Measurements from ENCODE around the gene CBFA2T3.

CBFA2T3 gene

DNA sequence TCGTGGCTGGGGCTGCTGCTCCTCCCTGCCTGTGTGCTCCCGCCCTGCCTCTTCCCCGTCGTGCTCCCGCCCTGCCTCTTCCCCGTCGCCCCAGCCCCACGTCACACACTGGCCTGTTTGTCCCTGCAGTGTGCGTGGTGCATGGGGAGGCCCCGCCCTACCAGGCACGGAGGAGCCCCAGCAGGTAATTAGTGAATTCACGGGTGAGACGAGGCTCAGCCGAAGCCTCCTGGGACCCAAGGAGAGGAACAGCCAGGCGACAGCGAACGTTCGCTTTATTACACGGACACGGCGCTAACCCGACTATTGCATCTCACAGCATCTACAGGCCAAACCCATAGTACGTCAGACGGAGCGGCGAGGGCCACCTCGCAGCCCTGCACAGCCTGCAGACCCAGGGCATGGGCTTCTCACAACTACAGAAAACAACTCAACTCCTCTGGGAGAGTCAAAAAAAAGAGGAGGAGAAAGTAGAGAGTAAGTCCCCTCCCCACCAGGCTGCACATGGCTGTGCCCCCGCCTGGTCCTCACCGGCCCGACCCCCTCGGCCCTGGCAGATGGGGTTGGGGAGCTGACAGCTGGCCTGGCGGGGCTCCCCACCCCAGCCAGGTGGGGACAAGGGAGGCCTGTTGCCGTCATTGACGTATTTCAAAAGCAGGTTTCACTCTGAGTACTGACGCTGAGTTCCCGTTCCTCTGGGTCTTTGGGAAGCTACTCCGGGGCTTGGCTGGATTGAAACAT lies 106.2 kb downstream of the CBFA2T3 start:
- peak; percentile 53 for DNase-seq

DNA sequence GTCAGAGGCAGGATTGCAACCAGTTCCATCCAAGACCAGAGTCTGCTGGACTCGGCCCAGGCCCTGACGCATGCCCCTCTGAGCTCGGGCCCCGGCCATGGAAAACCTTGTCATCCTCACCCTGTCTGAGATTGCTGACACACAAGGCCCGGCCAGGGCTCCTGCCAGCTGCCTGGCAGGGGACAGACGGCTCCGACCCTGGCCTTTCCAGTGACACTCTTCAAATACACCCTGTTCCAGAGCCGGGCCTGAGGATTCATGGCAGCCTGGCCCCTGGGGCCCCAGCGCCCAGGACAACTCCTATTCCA lies 107.4 kb downstream of the CBFA2T3 start:
- DNase-seq: no peak

DNA sequence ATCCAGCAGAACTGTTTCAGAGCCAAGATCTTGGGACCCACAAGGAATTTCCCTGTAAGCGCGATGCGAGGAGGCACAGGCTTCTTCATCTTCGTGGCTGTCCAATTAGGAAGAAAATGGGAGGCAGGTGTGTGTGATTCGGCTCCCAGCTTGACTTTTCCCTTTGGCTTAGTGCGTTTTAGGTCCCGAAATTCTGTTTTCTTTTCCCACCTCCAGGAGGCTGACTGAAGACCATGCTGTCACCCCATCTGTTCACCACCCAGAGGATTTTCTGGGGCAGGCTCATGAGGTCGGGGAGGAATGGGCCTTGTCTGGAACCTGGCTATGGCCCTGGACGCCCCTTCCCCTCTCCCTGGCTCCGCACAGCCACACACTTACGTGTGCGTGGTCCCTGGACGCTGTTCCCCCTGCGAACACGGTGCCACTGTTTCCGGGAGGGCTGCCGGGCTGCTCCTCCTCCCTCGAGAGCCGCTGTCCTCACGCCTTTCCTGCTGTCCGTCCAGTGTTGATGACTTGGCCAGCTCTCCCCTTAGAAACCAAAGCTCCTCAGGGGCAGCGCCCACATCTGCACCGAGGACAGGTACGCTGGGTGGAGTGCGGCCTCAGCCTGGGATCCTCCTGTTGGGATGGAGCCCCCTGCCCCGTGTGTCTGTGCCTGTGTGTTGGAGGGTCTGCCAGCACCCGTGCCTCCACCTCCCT lies 107.9 kb downstream of the CBFA2T3 start:
- peak; percentile 43 for DNase-seq

DNA sequence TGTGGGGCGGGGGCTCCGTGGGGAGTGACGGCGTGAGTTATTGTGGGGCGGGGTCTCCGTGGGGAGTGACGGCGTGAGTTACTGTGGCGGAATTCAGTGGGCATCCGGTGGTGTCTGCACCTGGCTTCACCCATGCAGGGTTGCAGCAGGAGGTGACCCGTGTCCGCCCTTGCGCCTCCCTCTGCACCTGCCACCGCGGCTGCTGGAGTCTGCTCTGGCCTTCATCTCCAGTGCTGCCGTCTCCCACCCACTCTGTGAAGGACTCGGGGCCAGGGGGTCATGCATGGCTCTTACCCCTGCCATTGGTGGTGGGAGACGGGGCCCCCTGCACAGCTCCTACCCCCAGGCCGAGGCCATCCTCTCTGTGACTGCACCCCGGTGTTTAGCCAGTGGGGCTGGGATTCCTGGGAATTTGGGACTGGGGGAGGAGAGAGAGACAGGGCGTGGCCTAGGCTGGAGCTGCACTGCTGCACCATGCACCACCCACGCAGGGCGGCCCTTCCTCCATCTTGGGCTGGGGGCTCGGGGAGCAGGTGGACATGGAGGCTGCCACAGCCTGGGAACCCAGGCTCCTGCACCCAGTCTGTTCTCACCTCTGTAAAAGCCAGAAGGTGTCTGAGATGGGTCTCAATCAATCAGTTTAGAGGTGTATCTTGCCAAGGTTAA lies 109.3 kb downstream of the CBFA2T3 start:
- no peak for DNase-seq

DNA sequence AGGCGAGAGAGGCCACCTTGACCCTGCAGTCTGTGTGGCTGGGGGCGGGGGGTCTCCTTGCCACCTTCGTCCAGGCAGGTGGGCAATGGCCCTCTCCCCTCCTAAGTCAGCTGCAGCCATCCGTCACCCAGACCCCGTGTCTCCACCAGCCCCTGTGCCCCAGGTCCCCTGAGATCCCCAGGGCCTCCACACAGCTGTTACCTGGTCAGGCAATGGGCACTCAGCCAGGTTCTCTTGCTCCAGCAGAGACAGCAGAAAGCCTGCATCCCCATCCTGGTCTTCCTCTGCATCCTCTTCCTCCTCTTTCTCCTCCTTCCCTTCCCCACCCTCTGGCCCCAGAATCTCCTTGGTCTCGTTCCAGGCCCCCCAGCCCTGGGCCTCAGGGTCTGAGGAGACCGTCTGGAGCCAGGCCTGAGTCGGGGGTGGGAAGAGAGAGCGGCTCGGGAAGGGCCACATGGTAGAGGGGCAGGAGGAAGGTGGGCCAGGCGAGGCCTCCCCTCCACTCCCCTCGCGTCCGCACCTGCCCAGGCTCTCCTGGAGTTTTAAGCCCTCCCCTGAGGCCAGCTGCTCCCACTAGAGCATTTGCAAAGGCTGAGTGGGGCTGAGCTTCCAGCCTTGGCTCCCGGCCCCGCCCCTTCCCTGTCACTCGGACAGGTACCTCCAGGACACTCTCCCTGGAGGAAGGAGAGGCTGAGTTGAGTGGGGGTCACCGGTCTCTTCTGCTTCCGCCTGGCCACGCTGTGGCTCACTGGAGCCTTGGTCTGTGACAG lies 110.7 kb downstream of the CBFA2T3 start, which contains the start of gene PABPN1L:
PABPN1L (minus strand) TSS at position 510 of the 770 bp plus-strand sequence; CDS start at position 456, 54 bp downstream.
- peak; percentile 41 for DNase-seq

DNA sequence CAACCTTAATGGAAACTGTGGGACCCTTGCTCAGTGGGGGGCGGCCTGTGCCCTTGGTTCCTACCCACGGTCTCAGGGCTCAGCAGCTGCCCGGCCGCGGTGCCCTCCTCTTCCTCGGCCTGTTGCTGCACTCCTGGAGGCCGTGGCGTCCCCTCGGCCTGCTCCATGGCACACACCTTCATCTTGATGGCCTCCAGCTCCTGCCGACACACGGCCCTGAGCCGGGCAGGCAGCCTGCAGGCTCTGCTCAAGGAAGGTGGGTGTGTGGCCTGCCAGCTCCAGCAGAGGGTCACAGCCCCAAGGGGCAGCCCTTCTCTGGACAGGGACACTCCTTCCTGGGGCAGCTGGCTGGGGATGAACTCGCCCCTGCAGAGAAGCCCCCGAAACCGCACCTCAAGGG lies 111.3 kb downstream of the CBFA2T3 start:
- DNase-seq: no peak

DNA sequence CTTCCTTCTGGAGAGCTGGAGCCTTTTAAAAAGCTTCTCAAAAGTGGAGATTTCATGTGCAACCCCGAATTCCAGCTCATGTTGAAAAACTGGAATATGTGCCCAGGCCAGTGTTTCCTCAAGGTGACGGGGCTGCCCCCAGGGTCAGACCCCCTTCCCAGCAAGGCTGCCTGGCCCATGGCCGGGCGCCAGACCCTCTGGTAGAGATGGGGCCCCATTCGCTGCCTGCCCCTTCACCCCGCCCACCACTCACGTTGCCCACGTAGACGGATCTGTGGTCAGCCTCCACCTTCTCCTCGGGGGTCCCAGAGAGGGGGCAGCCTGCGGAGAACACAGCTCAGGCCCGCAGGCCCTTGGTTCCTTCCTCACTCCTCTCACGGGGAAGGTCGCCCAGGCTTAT lies 111.7 kb downstream of the CBFA2T3 start:
- no peak for DNase-seq

DNA sequence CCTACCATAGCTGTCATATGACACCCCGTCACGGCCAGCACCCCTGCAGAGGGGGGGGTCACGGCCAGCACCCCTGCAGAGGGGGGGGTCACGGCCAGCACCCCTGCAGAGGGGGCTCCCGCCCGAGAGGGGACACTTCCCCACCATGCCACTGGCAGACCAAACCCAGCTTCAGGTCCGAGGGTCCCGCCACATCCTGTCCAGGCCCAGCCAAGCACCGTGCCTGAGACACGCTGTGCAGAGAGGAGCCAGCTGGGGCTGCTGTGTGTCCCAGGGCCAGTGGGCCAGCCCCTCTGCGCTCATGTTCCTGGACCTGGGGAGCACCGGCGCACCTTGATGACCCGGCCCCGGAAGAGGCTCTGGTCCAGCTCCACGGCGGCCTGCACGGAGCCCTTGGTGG lies 112.5 kb downstream of the CBFA2T3 start:
- no peak for DNase-seq

DNA sequence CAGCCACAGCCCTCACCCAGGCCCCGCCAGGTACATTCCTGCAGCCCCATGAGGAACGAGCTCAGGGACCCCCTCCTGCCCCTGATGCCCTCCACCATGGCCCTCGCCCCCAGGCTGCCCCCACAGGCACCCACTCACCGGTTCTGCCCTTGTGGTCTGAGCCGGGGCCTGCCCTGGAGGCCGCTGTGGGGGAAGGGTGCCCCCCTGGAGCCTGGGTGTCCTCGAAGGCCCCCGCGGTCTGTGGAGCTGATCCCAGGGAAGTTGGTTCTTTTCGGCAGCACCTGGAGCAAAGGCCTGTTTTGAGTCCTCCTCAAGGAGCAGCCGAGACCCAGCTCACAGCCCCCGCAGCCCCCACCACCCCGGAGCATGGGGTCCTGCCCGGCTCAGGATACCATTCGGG lies 112.9 kb downstream of the CBFA2T3 start:
- no peak for DNase-seq

DNA sequence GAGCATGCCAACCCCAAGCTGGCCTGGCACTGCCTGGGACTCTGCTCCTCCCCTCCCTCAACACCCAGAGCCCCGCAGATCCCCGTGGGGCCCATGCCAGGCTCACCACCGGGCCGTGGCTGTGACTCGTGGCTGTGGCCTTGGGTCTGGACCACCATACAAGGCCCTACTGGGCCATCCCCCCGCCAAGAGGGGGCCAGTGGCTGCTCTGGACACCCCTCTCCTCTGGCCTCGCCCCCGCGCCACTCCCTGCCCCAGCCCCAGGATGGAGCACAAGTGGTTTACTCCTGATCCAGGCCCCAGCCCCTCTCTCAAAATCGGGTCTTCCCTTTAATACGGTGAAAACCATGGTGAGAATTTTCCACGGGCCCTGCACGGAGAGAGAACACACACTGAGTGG lies 113.6 kb downstream of the CBFA2T3 start:
- no peak for DNase-seq

DNA sequence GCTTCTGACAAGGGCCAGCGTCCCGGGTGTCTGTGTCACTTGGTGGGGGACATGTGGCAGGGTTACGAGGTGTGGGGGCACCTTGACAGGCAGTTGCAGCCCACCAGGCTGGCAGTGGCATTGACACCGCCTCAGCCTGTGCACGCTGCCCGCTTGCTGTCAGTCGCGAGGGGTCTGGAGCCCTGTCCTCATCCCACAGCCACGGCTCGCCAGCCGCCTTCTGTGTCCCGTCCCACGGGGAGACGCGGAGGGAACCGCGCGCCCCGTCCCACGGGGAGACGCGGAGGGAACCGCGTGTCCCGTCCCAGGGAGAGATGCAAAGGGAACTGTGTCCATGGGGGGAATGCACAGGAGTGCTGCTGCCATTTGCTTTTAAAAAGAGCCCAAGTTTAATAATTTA lies 114.0 kb downstream of the CBFA2T3 start:
- no peak for DNase-seq

DNA sequence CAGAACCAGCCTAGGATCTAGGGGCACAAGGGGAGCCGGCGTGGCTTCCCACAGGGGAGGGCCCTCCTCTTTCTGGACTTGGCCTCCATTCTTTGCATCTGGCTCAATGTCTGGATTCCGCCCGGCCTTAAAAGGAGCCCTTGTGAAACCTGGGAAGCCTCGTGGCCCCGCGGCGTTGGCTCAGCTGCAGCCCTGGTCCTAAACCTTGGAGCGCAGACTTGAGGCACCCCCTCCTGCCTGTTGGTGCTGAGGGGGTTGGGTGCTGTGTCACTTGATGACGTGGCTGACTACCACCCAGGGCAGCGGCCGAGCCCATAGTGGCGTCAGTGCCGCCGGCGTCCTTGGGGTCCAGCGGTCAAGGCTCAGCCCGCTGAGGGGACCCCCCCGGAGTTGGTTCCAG lies 115.6 kb downstream of the CBFA2T3 start:
- DNase-seq: no peak

DNA sequence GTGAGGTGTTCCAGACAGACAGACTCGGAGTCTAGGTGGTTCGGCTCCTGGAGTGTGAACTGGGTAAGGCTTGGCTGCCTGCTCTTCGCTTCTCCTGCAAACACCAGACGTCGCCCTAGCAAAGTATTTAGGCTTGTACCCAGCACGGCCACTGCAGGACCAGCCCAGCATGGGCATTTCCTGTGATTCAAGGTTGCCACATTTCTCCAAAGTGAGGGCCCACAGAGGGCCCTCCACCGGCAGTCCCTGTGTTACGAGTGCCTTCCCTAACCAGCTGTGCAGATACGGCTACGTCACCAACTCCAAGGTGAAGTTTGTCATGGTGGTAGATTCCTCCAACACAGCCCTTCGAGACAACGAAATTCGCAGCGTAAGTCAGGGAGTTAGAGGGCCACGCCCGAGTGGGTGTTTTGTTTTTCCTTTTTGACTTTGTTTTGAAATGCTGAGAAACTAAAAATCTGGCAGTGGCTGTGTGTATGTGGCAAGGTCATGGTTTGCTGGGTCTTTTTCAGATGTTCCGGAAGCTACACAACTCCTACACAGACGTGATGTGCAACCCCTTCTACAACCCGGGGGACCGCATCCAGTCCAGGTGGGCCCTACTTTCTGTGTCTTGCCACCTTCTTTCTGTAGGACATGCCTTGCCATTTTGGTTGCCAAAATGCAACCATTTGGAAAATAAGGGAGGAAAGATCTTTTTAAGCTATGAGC lies 117.5 kb downstream of the CBFA2T3 start:
- no peak for DNase-seq

DNA sequence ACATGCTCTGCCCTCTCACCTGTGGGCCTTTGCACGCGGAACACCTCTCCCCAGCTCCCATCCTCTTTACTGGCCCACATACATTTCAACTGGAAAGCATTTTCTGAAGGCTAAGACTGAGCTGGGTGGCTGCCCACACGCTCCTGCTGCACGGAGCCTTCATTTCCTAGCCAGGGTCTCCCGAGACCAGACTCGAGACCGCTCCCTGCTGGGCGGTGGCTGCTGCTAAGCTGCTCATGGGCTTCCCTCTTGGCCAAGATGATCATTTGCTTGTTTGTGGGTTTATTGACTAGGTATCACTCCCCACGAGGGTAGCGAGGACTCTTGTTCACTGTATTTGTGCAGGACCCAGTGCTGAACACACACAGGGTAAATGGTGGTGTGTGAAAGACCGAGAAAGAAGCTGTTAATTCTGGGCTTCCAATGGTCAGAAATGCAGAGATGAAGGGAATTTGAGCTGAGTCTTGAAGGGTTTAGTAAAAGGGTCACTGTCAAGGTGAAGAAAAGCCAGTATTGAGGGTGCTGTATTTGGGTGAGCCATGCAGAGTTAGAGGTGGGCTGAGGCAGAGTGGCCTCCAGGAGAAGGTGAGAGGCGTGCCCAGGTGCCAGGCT lies 119.2 kb downstream of the CBFA2T3 start:
- DNase-seq: peak; percentile 80

DNA sequence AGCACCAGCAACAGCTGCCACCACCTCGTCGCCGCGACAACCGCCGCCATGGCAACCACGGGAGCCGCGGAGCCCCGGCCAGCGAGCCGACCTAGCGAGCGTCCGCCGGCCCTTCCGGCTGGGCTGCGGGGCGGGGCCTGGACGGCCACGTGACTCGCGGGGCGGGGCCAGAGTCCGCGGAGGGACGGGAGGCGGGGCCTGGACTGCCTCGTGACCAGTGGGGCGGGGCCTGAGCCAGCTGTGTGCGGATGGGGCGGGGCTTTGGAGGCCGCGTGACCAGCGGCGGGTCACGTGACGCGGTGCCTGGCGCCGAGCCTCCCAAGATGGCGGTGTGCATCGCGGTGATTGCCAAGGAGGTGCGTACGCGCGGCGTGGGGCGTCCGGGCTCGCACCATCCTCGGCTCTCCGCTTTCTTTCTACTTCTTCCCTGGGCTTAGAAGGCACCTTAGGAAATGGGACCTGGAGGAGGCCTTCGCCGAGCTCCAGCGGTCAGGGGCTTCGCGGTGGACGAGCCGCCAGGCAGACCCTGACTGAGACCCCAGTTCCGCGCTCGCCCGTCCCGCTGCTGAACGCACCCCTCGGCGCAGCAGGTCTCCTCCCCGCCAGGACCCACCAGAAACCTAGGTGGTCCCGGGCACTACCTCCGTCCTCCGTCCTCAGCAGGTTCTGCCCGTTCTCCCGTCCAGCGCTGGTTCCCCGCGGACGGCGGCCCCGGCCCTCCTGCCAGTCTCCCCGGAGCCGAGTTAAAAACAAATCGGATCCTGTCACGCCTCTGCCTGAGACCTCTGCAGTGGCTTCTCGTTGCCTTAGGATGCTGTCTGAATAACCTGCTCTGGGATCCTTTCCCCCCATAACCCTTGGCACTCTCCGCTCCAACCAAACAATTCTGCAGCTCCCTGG lies 119.9 kb downstream of the CBFA2T3 start, which contains the start of the genes GALNS and TRAPPC2L:
GALNS (minus strand) TSS at position 120 of the 900 bp plus-strand sequence; CDS start at position 50, 70 bp downstream.
TRAPPC2L (plus strand) TSS at position 300 of the 900 bp plus-strand sequence; CDS start at position 324, 24 bp downstream.
- peak; percentile 96 for DNase-seq

DNA sequence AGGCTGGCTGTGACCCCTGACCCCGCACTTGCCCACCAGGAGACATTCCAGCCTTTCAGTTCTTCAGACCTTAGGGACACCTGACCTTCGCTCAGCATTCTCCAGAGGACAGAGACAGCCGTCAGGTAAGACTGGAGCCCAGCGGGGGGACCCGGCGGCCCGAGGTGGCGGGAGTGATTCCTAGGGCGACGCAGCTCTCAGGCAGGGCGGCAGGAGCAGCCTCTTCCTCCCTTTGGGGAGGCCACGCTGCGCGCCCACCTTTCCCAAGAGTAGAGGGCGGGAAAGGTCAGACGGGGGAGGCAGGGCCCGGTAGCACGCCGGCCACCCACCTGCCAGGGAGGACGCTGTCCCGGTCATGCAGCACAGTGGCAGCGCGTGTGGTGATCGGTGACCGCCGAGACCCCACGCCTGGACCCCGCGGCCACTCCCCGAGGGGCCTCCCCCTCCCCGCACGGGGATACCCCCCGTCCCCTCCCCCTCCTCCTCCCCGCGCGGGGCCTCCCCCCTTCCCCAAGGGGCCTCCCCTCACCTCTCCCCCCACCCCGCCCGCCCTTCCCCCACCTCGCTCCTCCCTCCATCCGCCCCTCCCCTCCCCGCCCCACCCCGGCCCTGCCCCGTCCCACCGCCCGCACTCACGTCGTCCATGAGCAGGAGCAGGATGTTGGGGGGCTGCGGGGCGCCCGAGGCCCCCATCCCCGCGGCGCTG lies 120.7 kb downstream of the CBFA2T3 start:
- DNase-seq: no peak

DNA sequence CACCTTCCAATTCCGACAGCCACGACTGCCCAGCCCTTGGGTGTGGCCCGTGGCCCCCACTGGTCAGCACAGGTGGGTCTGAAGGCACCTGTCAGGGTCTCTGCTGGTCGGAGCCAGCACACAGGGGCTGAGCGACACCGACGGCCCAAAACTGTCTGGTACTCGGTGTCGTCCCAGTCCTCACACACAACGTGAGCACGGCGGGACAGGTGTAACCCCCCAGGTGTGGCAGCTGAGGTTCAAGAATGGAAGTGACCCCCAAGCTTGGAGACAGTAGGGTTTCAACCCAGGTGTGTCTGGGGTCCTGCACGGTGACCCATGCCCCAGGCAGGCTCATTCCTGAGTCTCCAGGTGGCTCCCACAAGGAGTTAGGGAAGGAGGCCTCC lies 121.3 kb downstream of the CBFA2T3 start:
- DNase-seq: no peak

DNA sequence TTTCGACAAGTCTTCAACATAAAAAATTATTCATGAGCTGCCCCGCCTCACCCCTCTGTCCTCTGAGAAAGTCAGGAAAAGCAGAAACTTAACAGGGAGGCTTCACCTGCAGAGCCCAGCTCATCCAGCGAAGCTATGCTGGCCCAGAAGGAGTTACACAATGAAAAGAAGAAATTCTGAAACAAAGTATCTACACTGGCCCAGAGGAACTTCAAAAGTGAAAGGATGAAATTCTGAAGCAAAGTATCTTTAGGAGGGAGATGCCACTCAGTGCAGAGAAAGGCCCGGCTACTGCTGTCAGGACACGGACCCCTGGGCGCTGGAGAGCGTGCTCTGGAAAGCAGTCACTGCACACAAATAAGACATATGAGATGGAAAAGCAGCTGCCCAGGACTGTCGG lies 121.8 kb downstream of the CBFA2T3 start:
- DNase-seq: no peak

DNA sequence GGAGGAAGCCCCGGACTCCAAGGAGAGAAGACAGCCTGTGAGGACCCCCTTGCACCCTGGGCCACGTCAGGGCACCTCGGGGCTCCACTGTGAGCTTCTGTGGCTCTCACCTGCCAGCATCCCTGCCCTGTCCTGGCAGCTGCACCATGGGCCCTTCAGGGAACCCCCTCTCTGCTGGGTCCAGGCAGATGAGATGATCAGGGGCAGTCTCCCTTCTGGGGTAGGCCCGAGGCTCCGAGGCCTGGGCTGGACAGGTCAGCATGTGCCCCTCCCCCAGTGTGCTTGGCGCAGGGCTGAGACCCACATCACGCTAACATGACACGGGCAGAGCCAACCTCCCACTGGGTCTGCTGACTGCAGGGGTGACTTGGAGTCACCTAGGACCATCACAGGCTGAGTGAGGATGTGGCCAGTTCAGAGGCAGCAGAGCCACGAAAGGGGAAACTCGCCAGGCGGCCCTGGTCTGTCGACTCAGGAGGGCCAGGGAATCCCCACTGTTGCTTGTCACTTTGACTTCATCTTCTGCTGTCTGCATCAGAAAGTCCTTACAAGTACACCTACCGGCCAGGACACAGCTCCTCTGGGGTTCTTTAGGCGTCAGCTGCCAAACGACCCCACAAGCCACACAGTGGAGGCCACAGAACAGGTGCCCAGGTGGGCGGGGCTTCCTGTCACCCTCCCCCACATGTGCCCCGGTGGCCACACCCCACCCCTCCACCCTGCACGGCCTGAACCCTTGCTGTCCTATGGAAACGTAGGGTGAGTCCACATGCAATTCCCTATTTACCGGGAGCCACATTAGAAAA lies 122.5 kb downstream of the CBFA2T3 start:
- no peak for DNase-seq
